ENCODE results near the gene CAMK2D.
"Not testable (repeated sequence)": the region's sequence is repeated elsewhere in the genome, so short reads cannot be mapped to it uniquely, and the experiment has no call there.

CAMK2D gene

GRCh38 chr4:113766882-113767281 is 5.3 kb upstream of the CAMK2D start:
- no peak for ATAC-seq
- TF ChIP-seq OSR1 (CRISPR knock-in tag; IDR thresholded peaks at IDR 0.05) (no peak), ESRRG (CRISPR knock-in tag; IDR thresholded peaks at IDR 0.05) (no peak), CSRNP3 (CRISPR knock-in tag; IDR thresholded peaks at IDR 0.05) (no peak), TSHZ2 (CRISPR knock-in tag; IDR thresholded peaks at IDR 0.05) (no peak), BACH2 (CRISPR knock-in tag; IDR thresholded peaks at IDR 0.05; ENCODE audit: borderline replicate concordance) (no peak), POU6F1 (CRISPR knock-in tag; IDR thresholded peaks at IDR 0.05; ENCODE audit: borderline replicate concordance, low read depth) (no peak), TOX (CRISPR knock-in tag; IDR thresholded peaks at IDR 0.05; ENCODE audit: borderline replicate concordance) (no peak), ZFP3 (CRISPR knock-in tag; IDR thresholded peaks at IDR 0.05) (no peak), TCF4 (CRISPR knock-in tag; IDR thresholded peaks at IDR 0.05; ENCODE audit: borderline replicate concordance) (no peak), GLIS3 (CRISPR knock-in tag; IDR thresholded peaks at IDR 0.05) (no peak), ZFP30 (CRISPR knock-in tag; IDR thresholded peaks at IDR 0.05) (no peak), CREB5 (CRISPR knock-in tag; IDR thresholded peaks at IDR 0.05; ENCODE audit: low read depth) (no peak), SNAI2 (CRISPR knock-in tag; IDR thresholded peaks at IDR 0.05) (no peak), ZNF70 (CRISPR knock-in tag; IDR thresholded peaks at IDR 0.05) (no peak), CSDC2 (CRISPR knock-in tag; IDR thresholded peaks at IDR 0.05) (no peak), ZNF565 (CRISPR knock-in tag; conservative IDR thresholded peaks at IDR 0.05; ENCODE audit: low read depth) (no peak), RARB (CRISPR knock-in tag; IDR thresholded peaks at IDR 0.05) (no peak), PATZ1 (CRISPR knock-in tag; IDR thresholded peaks at IDR 0.05; ENCODE audit: borderline replicate concordance) (no peak), ZNF8 (CRISPR knock-in tag; IDR thresholded peaks at IDR 0.05) (no peak), ZC3H10 (CRISPR knock-in tag; IDR thresholded peaks at IDR 0.05) (no peak)

GRCh38 chr4:113764720-113765264 is 3.3 kb upstream of the CAMK2D start:
- ATAC-seq: no peak
- no peak for TF ChIP-seq OSR1 (CRISPR knock-in tag; IDR thresholded peaks at IDR 0.05)
- no peak for TF ChIP-seq PPARA (CRISPR knock-in tag; IDR thresholded peaks at IDR 0.05; ENCODE audit: borderline replicate concordance)
- TF ChIP-seq ZNF8 (CRISPR knock-in tag; IDR thresholded peaks at IDR 0.05): no peak
- no peak for TF ChIP-seq GLIS3 (CRISPR knock-in tag; IDR thresholded peaks at IDR 0.05)
- no peak for TF ChIP-seq TSHZ2 (CRISPR knock-in tag; IDR thresholded peaks at IDR 0.05)
- TF ChIP-seq PATZ1 (CRISPR knock-in tag; IDR thresholded peaks at IDR 0.05; ENCODE audit: borderline replicate concordance): no peak
- no peak for TF ChIP-seq TCF4 (CRISPR knock-in tag; IDR thresholded peaks at IDR 0.05; ENCODE audit: borderline replicate concordance)

- not testable (repeated sequence) for ATAC-seq
Measured at GRCh38 chr4:113763923-113764322, 2.4 kb upstream of the CAMK2D start.
